ENCODE measurements around the gene KSR1. TPM values are rescaled to one million over a fixed set of nuclear protein-coding genes. Genes with fewer than 3 reads are reported as not detected.

KSR1 gene
- total RNA-seq, 2 donors from 2014 or later, result 122 to 236 TPM

- ATAC-seq (no peak), DNase-seq (ENCODE audit: low spot score) (no peak)
- Mint-ChIP-seq H3K4me3 (no peak overlapping the region), H3K27me3 (no peaks in the 10 kb centered on the region), H3K4me1 (ENCODE audit: low read depth in 2 of 2) (peaks cover 28% of the 10 kb centered on the region in 2 donors), H3K9me3 (no peaks in the 10 kb centered on the region), H3K36me3 (peaks cover 8% of the 10 kb centered on the region), H3K27ac (peak overlapping the region; percentile 32 to 81)
Observed at GRCh38 chr17:27553019-27553511, 96.8 kb downstream of the KSR1 start.

- no peak for ATAC-seq
- Mint-ChIP-seq H3K27ac (peak overlapping the region in 1 of 2 donors; percentile 31), H3K4me1 (ENCODE audit: low read depth in 2 of 2) (peaks cover 28 to 32% of the 10 kb centered on the region in 2 donors), H3K36me3 (peaks cover 8% of the 10 kb centered on the region), H3K27me3 (no peaks in the 10 kb centered on the region), H3K4me3 (no peak overlapping the region), H3K9me3 (no peaks in the 10 kb centered on the region)
- no peak for DNase-seq (ENCODE audit: low spot score)
Observed at GRCh38 chr17:27554152-27554551, 97.9 kb downstream of the KSR1 start.

- H3K4me3 Mint-ChIP-seq, result no peak overlapping the region
- H3K9me3 Mint-ChIP-seq, result no peaks in the 10 kb centered on the region
- peaks cover 32 to 40% of the 10 kb centered on the region in 2 donors for H3K4me1 Mint-ChIP-seq (ENCODE audit: low read depth in 2 of 2)
- no peak for DNase-seq (ENCODE audit: low spot score)
- ATAC-seq, result no peak
- H3K36me3 Mint-ChIP-seq, result peaks cover 8% of the 10 kb centered on the region
- no peaks in the 10 kb centered on the region for H3K27me3 Mint-ChIP-seq
- H3K27ac Mint-ChIP-seq, result peak overlapping the region; percentile 24 to 63
Observed at GRCh38 chr17:27554911-27555310, 98.7 kb downstream of the KSR1 start.

- Mint-ChIP-seq H3K4me1 (ENCODE audit: low read depth in 2 of 2) (peaks cover 32 to 40% of the 10 kb centered on the region in 2 donors), H3K27me3 (no peaks in the 10 kb centered on the region), H3K4me3 (no peak overlapping the region), H3K36me3 (peaks cover 8% of the 10 kb centered on the region), H3K9me3 (no peaks in the 10 kb centered on the region), H3K27ac (peak overlapping the region; percentile 24 to 63)
- no peak for DNase-seq (ENCODE audit: low spot score)
- no peak for ATAC-seq
Observed at GRCh38 chr17:27555339-27555738, 99.1 kb downstream of the KSR1 start.

GRCh38 chr17:27558341-27558740, 102.1 kb downstream of the KSR1 start:
- H3K9me3 Mint-ChIP-seq, result no peaks in the 10 kb centered on the region
- ATAC-seq (no peak), DNase-seq (ENCODE audit: low spot score) (no peak)
- H3K27ac Mint-ChIP-seq, result peak overlapping the region in 1 of 2 donors; percentile 80
- H3K36me3 Mint-ChIP-seq, result peaks cover 3% of the 10 kb centered on the region
- H3K4me1 Mint-ChIP-seq (ENCODE audit: low read depth in 2 of 2), result peaks cover 26 to 31% of the 10 kb centered on the region in 2 donors
- H3K27me3 Mint-ChIP-seq, result no peaks in the 10 kb centered on the region
- no peak overlapping the region for H3K4me3 Mint-ChIP-seq

GRCh38 chr17:27558842-27559505, 102.7 kb downstream of the KSR1 start:
- DNase-seq (ENCODE audit: low spot score), result no peak
- no peaks in the 10 kb centered on the region for H3K9me3 Mint-ChIP-seq
- H3K27ac Mint-ChIP-seq, result peak overlapping the region in 1 of 2 donors; percentile 80
- ATAC-seq, result no peak
- peaks cover 32 to 36% of the 10 kb centered on the region in 2 donors for H3K4me1 Mint-ChIP-seq (ENCODE audit: low read depth in 2 of 2)
- H3K4me3 Mint-ChIP-seq, result no peak overlapping the region
- H3K36me3 Mint-ChIP-seq, result peaks cover 5% of the 10 kb centered on the region
- H3K27me3 Mint-ChIP-seq, result no peaks in the 10 kb centered on the region

GRCh38 chr17:27559506-27560481, 103.5 kb downstream of the KSR1 start:
- Mint-ChIP-seq H3K4me3 (no peak overlapping the region), H3K36me3 (peaks cover 5% of the 10 kb centered on the region), H3K9me3 (no peaks in the 10 kb centered on the region), H3K27ac (peak overlapping the region in 1 of 2 donors; percentile 80), H3K27me3 (no peaks in the 10 kb centered on the region), H3K4me1 (ENCODE audit: low read depth in 2 of 2) (peaks cover 39 to 42% of the 10 kb centered on the region in 2 donors)
- no peak for ATAC-seq
- no peak for DNase-seq (ENCODE audit: low spot score)

- H3K4me1 Mint-ChIP-seq (ENCODE audit: low read depth in 2 of 2), result peaks cover 32 to 39% of the 10 kb centered on the region in 2 donors
- ATAC-seq, result no peak
- H3K36me3 Mint-ChIP-seq, result peaks cover 5% of the 10 kb centered on the region
- no peak overlapping the region for H3K4me3 Mint-ChIP-seq
- peak overlapping the region in 1 of 2 donors; percentile 30 for H3K27ac Mint-ChIP-seq
- no peaks in the 10 kb centered on the region for H3K9me3 Mint-ChIP-seq
- H3K27me3 Mint-ChIP-seq, result no peaks in the 10 kb centered on the region
- DNase-seq (ENCODE audit: low spot score), result no peak
Observed at GRCh38 chr17:27560668-27561067, 104.4 kb downstream of the KSR1 start.

GRCh38 chr17:27562777-27563455, 106.7 kb downstream of the KSR1 start:
- no peak for ATAC-seq
- DNase-seq (ENCODE audit: low spot score), result no peak
- Mint-ChIP-seq H3K9me3 (no peaks in the 10 kb centered on the region), H3K36me3 (peaks cover 5% of the 10 kb centered on the region), H3K4me1 (ENCODE audit: low read depth in 2 of 2) (peaks cover 42 to 43% of the 10 kb centered on the region in 2 donors), H3K4me3 (peak overlapping the region; percentile 17), H3K27ac (peak overlapping the region; percentile 43 to 75), H3K27me3 (no peaks in the 10 kb centered on the region)

GRCh38 chr17:27563532-27563931, 107.3 kb downstream of the KSR1 start:
- ATAC-seq (peak; percentile 25 to 55), DNase-seq (ENCODE audit: low spot score) (no peak)
- Mint-ChIP-seq H3K4me3 (peak overlapping the region; percentile 17), H3K4me1 (ENCODE audit: low read depth in 2 of 2) (peaks cover 43 to 47% of the 10 kb centered on the region in 2 donors), H3K27me3 (no peaks in the 10 kb centered on the region), H3K27ac (peak overlapping the region; percentile 43 to 75), H3K36me3 (peaks cover 5% of the 10 kb centered on the region), H3K9me3 (no peaks in the 10 kb centered on the region)

GRCh38 chr17:27564463-27564862, 108.2 kb downstream of the KSR1 start:
- DNase-seq (ENCODE audit: low spot score) (no peak), ATAC-seq (no peak)
- peak overlapping the region; percentile 22 for H3K4me3 Mint-ChIP-seq
- peaks cover 44 to 54% of the 10 kb centered on the region in 2 donors for H3K4me1 Mint-ChIP-seq (ENCODE audit: low read depth in 2 of 2)
- no peaks in the 10 kb centered on the region for H3K9me3 Mint-ChIP-seq
- H3K27ac Mint-ChIP-seq, result peak overlapping the region; percentile 43 to 75
- peaks cover 5% of the 10 kb centered on the region for H3K36me3 Mint-ChIP-seq
- no peaks in the 10 kb centered on the region for H3K27me3 Mint-ChIP-seq

- Mint-ChIP-seq H3K27me3 (no peaks in the 10 kb centered on the region), H3K27ac (peak overlapping the region; percentile 43 to 75), H3K36me3 (peaks cover 5% of the 10 kb centered on the region), H3K9me3 (no peaks in the 10 kb centered on the region), H3K4me3 (no peak overlapping the region), H3K4me1 (ENCODE audit: low read depth in 2 of 2) (peaks cover 50 to 64% of the 10 kb centered on the region in 2 donors)
- ATAC-seq, result no peak
- no peak for DNase-seq (ENCODE audit: low spot score)
Observed at GRCh38 chr17:27565874-27566670, 109.8 kb downstream of the KSR1 start.
